Suppressor macrophage (primary cell): ENCODE measurements around the gene RCL1.
"Not testable (repeated sequence)": the region's sequence is repeated elsewhere in the genome, so short reads cannot be mapped to it uniquely, and the experiment has no call there.

Source experiments
- DNase-seq, 4 experiments: peaks; one replicate each; pipeline ENCODE4 v3.0.0-alpha.2; 2020 to 2022
- total RNA-seq, 17 experiments: gene quantifications; one replicate each; lab custom pipeline; 2026; ENCODE audit warnings: mixed read lengths in 6 of 17, inconsistent platforms in 3 of 17; lab: John Stamatoyannopoulos, UW

The RCL1 gene, protein sequence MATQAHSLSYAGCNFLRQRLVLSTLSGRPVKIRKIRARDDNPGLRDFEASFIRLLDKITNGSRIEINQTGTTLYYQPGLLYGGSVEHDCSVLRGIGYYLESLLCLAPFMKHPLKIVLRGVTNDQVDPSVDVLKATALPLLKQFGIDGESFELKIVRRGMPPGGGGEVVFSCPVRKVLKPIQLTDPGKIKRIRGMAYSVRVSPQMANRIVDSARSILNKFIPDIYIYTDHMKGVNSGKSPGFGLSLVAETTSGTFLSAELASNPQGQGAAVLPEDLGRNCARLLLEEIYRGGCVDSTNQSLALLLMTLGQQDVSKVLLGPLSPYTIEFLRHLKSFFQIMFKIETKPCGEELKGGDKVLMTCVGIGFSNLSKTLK
- total RNA-seq: 2.6 to 16.6 (median 9.1) reads per million in 17 experiments

DNA sequence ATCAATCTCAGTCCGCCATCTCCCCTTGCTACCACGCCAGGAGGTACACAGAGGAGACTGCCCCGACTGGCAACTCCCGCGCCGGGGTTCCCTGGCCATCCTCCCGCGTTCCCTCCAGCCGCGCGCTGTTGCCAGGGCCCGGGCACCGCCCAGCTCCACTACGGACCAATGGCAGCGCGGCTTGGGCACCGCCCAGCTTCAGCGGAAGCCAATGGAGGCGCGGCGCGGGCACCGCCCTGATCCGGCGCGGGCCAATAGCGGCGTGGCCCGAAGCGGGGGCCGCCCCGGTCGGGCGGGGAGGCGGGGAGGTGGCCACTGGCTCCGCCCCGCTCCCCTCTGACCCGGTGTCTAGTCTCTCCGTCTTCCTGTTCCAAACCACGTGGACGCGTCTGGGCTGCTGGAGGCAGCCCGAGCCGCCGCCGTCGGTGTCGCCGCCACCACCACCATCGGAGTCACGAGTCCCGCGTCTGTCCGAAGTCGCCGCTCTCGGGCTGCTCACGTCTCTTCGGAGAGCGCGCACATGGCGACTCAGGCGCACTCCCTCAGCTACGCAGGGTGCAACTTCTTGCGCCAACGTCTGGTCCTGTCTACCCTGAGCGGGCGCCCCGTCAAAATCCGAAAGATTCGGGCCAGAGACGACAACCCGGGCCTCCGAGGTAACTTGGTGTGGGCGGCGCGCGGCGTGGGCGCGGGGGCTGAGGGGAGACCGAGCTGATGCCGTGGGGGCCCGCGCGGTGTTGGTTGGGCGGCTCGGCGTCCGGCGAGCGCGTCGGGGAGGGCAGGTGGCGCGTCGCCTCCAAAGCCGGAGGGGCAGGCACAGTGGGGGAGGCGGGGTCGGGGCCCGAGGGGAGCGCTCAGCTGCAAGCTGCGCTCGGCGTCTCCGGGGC is at the start of gene RCL1:
RCL1 (plus strand) TSS at position 373 of the 887 bp plus-strand sequence; CDS start at position 521, 148 bp downstream.
- DNase-seq: peak; percentile 98 to 100 (median 98)

DNA sequence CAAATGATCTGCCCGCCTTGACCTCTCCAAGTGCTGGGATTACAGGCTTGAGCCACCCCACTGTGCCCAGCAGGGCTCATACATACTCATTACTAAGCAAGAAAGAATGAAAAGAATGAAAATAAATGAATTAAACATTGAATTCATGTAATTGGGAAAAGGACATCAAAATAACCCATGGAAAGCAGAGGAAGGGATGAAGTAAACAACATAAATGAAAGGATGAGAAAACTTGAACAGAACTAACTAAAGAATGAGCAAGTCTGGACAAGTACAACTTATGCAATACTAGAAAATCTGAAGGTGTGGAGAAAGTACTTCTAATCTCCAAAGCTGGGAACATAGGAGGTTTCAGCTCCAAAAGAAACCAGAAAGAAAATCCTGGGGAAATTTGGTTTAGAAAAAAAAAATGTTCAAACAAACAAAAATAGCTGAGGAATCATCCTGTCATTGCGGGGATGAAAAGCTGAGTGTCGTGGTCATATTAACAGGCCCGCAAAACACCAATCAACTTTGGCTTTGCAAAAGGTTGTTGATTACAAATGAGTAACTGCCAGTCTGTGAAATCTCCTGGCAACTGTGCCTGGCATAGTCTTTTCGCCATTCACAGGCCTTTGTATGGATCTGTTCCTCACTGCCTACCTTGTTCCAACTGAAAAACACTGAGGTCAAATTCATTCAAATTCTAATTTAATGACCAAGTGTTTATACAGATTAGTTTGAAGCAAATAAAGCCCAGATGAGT is 49.4 kb upstream of the RCL1 start:
- no peak for DNase-seq

DNA sequence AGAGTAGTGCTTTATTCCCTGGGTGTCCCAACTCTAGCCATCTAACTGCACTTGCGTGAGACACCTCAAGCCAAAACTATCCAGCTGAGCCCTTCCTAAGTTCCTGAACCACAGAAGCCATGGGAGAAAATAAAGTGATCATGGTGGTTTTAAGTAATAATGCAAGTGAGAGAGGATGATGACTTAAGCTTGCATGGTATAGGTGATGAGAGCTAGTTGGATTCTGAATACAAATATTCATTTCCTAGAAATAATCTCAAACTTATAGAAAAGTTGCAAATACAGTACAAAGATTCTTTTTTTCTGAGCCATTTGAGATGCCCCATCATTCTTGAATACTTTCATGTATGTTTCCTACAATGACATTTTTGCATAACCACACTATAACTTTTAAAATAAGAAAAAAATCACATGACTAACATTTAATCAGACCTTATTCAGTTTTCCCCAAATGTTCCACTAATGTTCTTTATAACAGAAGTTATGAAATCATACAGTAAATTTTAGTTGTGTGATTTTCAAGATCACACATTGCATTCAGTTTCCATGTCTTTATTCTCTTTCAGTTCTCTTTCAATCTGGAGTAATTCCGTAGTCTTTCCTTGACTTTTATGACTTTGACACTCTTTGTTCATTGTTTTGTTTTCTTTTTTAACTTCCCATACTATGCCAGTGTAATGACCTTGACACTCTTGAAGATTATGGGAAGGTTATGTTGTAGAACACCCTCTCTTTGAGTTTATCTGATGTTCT is 46.3 kb upstream of the RCL1 start:
- no peak for DNase-seq

DNA sequence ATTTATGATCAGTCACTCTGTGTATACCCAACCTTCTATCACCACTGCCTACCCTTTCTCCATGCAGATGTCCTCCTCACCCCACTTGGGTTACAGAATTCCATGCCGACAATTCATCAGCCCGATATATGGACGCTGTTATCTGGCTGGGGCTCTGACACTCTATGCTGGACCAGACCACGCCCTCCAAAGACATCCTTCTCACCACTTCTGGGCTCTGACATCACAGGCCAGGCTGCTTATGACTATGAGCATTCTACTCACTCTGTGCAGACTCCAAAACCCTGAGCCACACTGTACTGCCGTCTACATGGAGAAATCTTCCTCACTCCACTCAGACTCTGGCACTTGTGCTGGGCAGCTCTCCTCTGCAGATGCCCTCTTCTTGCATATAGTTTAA is 44.1 kb upstream of the RCL1 start:
- no peak for DNase-seq

DNA sequence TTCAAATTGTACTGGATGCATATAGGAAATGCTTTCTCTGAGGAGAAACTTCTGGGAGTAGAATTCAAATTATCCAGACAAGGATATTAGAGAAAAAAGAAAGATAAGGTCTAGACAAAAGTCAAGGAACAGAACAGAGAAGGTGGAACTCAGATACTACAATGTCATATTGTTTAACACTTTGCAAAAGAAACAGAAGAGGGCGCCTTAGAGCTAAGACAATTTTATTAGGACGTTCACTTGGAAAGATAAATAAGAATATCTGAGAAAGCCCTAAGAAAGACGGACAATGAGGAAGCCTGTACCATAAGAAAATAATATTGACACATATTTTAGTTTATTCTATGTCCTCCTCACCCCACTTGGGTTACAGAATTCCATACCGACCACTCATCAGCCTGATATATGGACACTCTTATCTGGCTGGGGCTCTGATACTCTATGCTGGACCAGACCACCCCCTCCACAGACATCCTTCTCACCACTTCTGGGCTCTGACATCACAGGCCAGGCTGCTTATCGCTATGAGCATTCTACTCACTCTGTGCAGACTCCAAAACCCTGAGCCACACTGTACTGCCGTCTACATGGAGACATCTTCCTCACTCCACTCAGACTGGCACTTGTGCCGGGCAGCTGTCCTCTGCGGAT is 42.6 kb upstream of the RCL1 start:
- peak; percentile 21 to 80 (median 72) for DNase-seq

DNA sequence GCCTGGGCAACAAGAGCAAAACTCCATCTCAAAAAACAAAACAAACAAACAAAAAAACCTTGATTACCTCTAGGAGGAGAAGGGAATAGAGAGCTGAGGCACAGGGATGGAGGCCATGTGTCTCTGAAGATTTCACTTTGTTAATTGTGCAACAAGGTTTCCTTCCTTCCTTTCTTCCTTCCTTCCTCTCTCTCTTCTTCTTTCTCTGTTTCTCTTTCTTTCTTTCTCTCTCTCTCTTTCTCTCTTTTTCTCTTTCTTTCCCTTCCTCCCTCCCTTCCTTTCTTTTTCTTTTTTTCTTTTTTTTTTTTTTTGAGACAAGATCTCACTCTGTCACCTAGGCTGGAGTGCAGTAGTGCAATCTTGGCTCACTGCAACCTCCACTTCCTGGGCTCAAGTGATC is 38.2 kb upstream of the RCL1 start:
- DNase-seq: not testable (repeated sequence)

DNA sequence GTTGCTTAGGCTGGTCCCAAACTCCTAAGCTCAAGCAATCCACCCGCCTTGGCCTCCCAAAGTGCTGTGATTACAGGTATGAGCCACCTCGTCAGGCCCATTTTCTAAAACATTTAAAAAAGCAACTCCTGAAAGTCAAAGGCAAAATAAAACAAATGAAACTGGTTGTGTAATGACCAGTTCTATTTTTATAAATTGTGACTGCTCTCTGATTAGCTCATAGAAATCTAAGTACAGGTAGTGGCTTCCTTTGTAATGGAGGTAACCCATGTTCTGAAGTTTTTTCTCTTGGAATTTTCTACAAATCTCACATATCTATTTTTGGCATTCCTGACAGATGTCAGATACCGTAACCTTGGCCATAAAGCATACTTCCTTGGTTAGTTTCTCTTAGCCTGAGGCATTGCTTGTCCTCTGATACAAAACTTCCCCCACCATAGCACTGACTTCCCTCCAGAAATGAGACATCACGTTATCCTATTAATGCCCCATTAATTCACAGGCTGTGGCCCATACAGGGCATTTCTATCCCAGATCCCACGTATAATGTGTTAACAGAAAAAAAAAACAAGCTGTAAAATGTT is 37.6 kb upstream of the RCL1 start:
- DNase-seq: no peak

DNA sequence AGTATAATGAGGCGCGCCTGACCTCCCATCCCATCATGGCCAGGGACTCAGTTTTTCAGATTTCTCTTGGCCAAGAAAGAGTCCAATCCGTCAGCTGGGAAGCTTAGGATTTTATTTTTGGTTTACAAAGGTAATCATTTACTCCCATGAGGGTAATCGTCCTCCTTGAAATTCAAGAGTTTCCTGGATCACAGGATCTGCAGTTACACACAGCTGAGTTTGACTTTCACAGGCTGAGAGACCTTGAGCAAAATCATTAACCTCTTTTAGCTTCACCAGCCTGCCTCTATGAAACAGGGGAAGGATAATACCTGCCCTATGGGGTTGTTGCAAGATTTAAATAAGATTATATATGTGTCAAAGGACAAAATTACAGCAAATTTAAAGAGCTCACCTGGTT is 36.3 kb upstream of the RCL1 start:
- no peak for DNase-seq

DNA sequence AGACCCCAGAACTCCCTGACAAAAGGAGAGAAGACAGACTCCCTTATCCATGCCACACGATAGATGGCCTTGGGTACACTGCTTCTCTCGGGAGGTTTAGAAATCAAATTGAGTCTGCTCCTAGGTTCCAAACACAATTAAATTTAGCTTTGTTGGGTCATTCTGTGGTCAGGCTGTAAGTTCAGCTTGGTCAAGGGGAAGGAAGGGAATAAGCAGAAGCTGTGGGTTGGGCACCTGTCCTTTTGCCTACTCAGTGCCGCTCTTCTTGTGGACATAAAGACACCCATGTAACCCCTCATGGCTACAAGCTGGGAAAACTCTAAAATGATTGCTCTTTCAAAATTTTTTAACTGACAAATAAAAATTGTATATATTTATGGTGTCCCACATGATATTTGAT is 32.6 kb upstream of the RCL1 start:
- DNase-seq: peak; percentile 65 to 87 (median 82)

DNA sequence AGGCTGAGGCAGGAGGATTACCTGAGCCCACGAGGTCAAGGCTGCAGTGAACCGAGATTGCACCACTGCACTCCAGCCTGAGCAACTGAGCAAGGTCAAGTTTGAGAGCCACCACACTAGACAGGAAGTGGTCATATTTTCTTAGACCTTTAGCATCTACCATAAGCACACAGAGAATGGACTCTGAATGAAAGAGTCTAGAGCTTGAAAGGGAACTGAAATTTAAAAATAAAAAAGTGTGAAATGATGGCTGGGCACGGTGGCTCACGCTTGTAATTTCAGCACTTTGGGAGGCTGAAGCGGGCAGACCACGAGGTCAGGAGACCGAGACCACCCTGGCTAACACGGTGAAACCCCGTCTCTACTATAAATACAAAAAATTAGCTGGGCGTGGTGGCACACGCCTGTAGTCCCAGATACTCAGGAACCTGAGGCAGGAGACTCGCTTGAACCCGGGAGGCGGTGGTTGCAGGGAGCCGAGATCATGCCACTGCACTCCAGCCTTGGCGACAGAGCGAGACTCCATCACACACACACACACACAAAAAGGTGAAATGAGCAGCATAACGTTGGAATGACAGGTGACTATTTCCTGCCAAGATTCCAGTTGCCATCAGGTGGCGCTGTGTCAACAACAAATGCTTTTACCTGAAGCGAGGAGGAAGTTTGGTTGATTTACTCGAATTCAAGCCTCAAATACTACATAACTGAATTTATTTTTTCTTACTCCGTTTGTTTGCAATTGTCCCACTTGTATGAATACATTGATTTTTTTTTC is 30.4 kb upstream of the RCL1 start:
- peak; percentile 55 to 73 (median 64) for DNase-seq

DNA sequence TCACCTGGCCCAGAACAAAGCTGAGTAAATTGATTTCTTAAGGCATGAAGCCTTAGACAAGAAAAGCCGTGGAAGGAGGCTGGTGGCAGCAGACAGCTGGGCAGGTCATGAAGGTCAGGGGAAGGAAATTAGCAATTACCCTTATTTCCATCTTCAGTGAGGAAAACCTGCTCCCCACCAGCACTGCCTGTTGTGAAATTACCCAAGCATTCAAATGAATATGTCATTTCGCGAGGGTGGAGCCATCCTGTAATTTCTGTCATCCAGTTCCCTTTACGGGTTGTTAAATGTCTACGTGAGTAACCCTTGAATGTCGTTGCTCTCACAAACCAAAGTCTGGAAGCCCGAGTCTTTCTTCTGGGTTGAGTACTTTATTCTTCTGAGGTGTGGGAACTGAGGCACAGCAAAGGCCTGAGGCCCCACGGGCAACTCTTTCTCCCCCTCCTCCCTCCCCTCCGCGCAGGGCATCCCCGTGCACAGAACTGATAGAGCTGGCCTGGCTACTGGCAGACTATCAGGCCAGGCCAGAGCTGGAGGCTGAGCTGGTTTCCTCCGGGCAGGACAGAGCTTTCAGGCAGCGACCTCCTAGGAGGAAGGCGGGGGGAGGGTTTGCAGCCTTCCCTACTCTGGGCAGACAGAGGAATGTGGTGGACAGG is 29.7 kb upstream of the RCL1 start:
- peak; percentile 74 to 89 (median 79) for DNase-seq

DNA sequence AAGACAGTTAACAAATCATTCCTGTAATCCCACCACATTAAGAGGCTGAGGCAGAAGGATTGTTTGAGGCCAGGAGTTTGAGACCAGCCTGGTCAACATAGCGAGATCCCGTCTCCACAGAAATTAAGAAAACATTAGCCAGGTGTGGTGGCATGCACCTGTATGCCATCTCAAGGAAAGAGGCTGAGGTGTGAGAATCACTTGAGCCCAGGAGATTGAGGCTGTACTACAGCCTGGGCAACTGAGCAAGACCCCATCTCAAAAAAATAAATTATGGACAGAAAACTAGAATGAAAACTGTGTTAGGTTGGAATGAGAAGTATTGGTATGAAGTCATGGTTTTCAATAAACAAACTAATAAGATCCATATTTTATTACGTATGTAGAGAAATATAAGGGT is 28.7 kb upstream of the RCL1 start:
- DNase-seq: no peak

DNA sequence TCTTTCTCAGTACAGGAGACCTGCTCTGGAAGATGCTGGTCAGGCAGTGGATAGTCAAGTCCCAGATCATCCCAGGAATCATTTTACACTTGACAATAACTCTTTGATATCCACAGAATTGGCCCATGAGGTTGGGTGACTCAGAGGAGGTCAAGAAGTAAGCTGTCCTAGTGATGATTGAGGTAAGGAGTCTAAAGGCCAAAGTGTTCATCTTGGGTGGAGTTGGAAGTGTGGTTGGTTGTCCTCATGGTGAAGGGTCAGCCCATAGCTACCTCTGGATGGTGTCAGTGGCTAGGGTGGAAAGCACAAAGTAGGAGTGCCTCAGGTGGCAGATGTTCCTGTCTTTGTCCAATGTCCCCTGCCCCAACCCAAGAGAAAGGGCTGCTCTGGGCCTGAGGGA is 24.1 kb upstream of the RCL1 start:
- no peak for DNase-seq

DNA sequence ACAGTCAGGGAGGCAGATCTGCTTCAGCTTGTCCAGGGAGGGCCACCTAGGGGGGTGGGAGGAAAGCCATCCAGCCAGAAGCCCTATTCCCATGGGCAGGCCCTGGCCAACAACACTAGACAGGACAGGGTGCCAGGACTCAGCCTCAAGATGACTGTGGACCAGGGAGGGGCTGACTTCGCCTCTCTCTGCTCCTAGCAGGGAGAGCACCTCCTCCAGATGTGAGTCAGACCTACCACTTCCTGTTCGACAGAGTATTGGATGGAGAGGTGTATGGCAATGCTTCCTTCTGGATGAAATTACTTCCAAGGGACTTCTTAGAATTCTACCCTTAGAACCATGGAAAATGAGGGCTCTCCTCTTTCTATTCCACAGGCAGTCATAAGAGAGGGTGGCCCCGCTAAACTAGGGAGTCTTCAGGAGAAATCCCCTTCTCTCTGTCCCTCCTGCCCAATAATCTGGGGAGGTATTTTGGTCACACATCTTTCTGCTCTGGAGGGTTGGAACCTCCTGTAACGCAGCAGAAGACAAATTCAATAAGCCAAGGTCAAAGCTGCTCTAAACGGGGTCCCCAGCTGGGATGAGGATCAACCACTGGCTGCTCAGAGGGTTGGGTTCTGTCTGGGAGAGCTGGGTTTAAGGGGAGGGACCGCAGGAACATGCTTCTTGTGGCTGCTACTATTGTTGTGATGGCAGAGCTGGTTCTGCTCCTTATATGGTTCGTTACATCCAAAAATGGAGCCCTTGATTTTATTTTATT is 23.2 kb upstream of the RCL1 start:
- DNase-seq: peak in 2 of 4 experiments; percentile 19 to 22

DNA sequence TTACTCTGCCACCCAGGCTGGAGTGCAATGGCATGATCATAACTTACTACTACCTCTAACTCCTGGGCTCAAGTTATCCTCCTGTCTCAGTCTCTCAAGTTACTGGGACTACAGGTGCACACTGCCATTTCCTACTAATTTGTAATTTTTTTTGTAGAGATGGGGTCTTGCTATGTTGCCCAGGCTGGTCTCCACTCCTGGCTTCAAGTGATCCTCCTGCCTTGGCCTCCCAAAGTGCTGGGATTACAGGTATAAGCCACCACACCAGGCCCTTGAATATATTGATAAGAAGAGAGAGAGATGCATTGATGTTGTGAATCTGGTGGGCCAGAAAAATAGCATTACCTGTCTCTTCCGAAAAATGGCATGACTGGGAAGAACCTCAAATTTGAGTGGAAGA is 21.0 kb upstream of the RCL1 start:
- no peak for DNase-seq

DNA sequence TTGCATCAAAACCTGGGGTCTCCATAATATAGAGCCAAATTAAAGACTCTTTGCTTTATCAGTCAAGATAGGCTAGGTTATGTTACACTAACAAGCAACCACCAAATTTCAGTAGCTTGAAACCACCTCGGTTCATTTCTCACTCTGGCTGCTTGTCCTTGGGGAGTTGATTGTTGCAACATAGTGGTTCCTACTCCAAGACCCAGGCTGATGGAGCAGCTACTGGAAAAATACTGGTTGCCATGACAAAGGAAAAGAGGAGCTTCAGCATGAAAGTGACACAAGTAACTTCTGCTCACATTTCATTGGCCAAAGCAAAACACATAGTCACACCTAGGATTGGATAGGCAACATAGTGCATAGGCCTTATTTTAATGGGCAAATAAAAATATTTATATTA is 18.5 kb upstream of the RCL1 start:
- no peak for DNase-seq

DNA sequence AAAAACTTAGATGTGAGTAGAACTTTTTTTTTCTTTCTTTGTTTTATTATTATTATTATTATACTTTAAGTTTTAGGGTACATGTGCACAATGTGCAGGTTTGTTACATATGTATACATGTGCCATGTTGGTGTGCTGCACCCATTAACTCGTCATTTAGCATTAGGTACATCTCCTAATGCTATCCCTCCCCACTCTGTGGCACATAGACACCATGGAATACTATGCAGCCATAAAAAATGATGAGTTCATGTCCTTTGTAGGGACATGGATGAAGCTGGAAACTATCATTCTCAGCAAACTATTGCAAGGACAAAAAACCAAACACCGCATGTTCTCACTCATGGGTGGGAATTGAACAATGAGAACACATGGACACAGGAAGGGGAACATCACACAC is 17.8 kb upstream of the RCL1 start:
- DNase-seq: not testable (repeated sequence)

DNA sequence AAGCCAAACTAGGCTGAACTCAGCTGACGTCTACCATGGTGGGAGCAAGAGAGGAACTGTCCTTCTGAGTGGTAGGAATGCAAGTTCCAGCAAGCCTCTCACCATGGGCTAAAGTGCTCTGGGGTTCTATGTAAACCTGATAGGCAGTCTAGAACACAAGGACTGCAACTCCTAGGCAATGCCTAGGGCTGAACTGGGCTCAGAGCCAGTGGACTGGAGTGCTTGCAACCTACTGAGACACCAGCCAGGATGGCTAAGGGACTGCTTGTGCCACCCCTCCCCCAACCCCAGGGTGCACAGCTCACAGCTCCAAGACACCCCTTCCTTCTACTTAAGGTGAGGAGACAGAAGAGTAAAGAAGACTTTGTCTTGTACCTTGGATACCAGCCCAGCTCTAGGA is 12.1 kb upstream of the RCL1 start:
- no peak for DNase-seq

DNA sequence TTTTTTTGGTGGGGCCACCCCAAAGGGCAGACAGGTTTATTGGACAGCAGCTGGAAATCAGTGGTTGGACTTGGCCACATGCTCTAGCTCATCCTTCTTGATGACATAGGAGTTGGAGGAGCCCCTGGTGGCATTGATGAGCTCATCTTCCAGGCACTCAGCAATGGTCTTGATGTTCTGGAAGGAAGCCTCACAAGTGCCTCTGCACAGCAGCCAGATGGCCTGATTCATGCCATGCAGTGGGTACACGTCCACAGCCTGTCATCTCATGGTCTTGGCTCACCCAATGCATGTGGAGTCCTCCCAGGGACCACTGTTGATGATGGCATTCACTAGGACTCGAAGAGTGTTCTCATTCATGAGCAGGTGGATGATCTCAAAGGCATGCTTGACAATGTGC is 11.3 kb upstream of the RCL1 start:
- DNase-seq: peak in 1 of 4 experiments; percentile 13
